Neutrophil (primary cell): Measurements from ENCODE around the gene DDTL.

ENCODE experiments used
- H3K27ac ChIP-seq: fragments of 200-600 bp; sonication (generic); 2 replicates; pipeline ENCODE4 v1.5.1; 2016; ENCODE audit warnings: mild to moderate bottlenecking, moderate library complexity
- H3K27me3 ChIP-seq: fragments of 200-600 bp; sonication (generic); 2 replicates; pipeline ENCODE4 v1.6.0; 2016; ENCODE audit warnings: mild to moderate bottlenecking
- H3K36me3 ChIP-seq: fragments of 200-600 bp; sonication (generic); 2 replicates; pipeline ENCODE4 v1.5.1; 2017
- H3K4me1 ChIP-seq, 2 experiments: fragments of 200-600 bp in 1 of 2; sonication (generic) in 1 of 2; 1 replicate in 1 of 2; 2 replicates in 1 of 2; pipeline versions ENCODE4 v1.5.1 to v1.6.1; 2013 to 2016; ENCODE audit warnings: low read depth in 1 of 2, low read length in 1 of 2, mild to moderate bottlenecking in 1 of 2, moderate library complexity in 1 of 2; ENCODE audit not compliant: control insufficient read depth in 1 of 2, insufficient read depth in 1 of 2
- H3K4me3 ChIP-seq, 2 experiments: fragments of 200-600 bp in 1 of 2; sonication (generic) in 1 of 2; 1 replicate in 1 of 2; 2 replicates in 1 of 2; pipeline ENCODE4 v1.5.1; 2013 to 2016; ENCODE audit warnings: low read depth in 1 of 2, low read length in 1 of 2, mild to moderate bottlenecking in 1 of 2, moderate library complexity in 1 of 2
- H3K9me3 ChIP-seq: fragments of 200-600 bp; sonication (generic); 2 replicates; pipeline ENCODE4 v1.5.1; 2016
- TF ChIP-seq, protein P1 (sequence below): fragments of 200-600 bp; sonication (generic); IDR thresholded peaks from 2 replicates; pipeline ENCODE4 v1.5.1; 2016; ENCODE audit warnings: antibody characterized with exemption

DDTL gene

GRCh38 chr22:24005201-24005600 is 38.5 kb downstream of the DDTL start, which contains the start of gene GSTT4:
Gene GSTT4, minus strand, starts transcription at chr22:24005453. Its CDS starts 97 bp downstream, at chr22:24005356.
- Histone ChIP-seq H3K27me3 (peaks cover 4% of the 10 kb centered on the region), H3K27ac (no peak within 1 kb of the TSS), H3K36me3 (no peaks in the 10 kb centered on the region), H3K9me3 (no peaks in the 10 kb centered on the region), H3K4me1 (no peaks in the 10 kb centered on the region), H3K4me3 (no peak within 1 kb of the TSS)
- TF ChIP-seq, protein P1, sequence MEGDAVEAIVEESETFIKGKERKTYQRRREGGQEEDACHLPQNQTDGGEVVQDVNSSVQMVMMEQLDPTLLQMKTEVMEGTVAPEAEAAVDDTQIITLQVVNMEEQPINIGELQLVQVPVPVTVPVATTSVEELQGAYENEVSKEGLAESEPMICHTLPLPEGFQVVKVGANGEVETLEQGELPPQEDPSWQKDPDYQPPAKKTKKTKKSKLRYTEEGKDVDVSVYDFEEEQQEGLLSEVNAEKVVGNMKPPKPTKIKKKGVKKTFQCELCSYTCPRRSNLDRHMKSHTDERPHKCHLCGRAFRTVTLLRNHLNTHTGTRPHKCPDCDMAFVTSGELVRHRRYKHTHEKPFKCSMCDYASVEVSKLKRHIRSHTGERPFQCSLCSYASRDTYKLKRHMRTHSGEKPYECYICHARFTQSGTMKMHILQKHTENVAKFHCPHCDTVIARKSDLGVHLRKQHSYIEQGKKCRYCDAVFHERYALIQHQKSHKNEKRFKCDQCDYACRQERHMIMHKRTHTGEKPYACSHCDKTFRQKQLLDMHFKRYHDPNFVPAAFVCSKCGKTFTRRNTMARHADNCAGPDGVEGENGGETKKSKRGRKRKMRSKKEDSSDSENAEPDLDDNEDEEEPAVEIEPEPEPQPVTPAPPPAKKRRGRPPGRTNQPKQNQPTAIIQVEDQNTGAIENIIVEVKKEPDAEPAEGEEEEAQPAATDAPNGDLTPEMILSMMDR = no peak

DNA sequence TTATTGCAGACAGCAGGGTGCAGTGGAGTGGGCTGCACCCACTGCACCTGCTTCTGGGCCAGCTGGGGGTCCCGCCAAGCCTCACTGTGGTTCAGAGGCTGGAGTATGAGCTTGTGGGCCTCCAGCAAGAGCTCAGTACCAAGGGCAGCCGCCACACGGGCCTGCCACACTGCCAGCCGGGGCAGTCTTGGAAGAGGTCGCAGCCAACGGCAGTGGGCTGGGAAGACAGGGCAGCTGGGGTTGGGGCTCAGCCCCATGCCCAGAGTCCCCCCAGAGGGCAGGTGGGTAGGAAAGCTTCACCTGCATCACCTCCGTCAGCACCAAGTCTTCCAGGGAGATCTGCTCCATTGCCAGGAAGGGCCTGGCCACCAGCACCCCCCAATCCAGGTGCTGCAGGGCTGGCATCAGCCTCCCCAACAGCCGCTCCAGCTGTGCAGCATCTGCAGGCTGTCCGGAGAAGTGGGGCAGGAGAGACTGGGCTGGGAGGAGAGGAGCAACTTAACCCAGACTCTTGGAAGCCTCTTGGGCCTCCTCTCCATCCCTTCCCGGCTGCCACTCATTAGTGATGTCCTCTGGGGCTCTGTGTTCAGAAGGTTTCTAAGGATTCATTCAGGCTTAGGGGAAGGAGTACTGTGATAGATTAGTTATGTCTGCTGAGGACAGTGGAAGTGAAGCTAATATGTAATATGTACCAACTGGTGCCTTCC is 39.7 kb downstream of the DDTL start:
- Histone ChIP-seq H3K27me3 (peaks cover 4% of the 10 kb centered on the region), H3K4me1 (peaks cover under 1 to 5% of the 10 kb centered on the region in 2 experiments), H3K4me3 (no peak overlapping the region), H3K9me3 (no peaks in the 10 kb centered on the region), H3K36me3 (no peaks in the 10 kb centered on the region), H3K27ac (no peak overlapping the region)
- TF ChIP-seq, protein P1 = no peak

DNA sequence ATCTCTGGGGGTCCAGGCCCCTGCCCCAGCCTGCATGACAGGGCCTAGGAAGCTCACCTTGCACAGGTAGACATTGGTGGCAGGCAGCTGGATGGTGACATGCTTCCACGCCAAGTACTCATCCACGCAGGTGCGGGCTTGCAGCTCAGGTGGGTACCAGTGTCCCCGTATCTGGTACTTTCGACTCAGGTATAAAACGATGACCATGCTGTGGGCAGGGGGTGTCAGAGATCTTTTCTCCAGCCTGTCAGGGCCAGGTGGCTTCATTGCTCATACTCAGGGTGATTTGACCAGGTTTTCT is 40.2 kb downstream of the DDTL start:
- Histone ChIP-seq H3K4me3 (no peak overlapping the region), H3K27ac (no peak overlapping the region), H3K27me3 (peaks cover 4% of the 10 kb centered on the region), H3K9me3 (no peaks in the 10 kb centered on the region), H3K36me3 (no peaks in the 10 kb centered on the region), H3K4me1 (peaks cover 5 to 10% of the 10 kb centered on the region in 2 experiments)
- TF ChIP-seq, protein P1 = no peak

DNA sequence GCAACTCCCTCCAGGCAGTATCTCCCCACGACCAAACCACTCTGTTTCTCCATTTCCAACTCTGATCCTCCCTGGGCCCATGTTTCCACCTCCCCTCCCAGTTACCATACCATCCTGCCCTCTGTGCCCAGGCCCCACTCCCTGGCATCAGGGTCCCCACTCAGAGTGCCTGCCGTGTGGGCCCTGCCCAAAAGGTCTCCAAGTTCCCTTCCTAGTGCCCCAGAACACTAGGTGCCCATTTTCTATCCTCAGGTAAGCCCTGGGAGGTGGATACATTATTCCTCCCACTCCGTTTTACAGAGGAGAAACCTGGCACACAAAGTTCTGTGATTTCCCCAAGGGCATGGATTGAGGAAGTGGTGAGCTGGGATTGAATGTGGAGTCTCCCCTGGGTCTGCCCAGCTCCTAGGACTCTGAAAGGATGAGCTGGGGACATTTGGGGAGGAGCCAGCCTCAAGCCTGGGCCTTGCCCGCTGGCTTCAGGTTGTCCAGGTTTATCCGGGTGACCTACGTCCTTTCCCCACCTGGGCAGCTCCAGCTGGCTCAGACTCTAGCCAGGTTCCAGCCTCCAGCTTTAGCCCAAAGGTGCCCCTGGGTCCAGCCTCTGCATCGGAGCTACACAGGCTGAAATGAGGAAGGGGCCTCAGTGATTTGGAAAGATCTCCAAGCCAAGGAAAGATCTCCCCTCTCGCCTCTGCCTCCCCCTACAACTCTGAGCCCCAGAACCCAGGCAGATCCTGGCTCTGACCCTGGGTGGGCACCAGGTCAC is 40.7 kb downstream of the DDTL start:
- TF ChIP-seq, protein P1 = no peak
- no peak overlapping the region for H3K27ac ChIP-seq
- peaks cover 4% of the 10 kb centered on the region for H3K27me3 ChIP-seq

DNA sequence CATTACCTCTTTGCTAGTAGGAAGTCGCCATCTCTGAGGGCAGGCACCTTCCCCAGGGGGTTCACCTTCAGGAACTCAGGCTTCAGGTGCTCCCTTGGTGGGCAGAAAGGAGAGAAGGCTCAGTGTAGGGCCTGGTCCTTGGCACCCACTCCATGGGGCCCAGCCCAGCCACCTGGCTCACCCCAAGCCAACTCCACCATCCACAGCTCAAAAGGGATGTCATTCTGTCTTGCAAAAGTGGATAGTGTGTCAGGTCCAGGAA is 41.3 kb downstream of the DDTL start:
- no peak overlapping the region for H3K27ac ChIP-seq

More for the DNA sequence above, 40.7 kb downstream of the DDTL start:
- H3K9me3 ChIP-seq = no peaks in the 10 kb centered on the region
- H3K4me1 ChIP-seq = peaks cover 9 to 11% of the 10 kb centered on the region in 2 experiments
- no peaks in the 10 kb centered on the region for H3K36me3 ChIP-seq
- H3K4me3 ChIP-seq = no peak overlapping the region

More for the DNA sequence above, 41.3 kb downstream of the DDTL start:
- no peaks in the 10 kb centered on the region for H3K36me3 ChIP-seq
- peaks cover 4% of the 10 kb centered on the region for H3K27me3 ChIP-seq
- H3K4me3 ChIP-seq = no peak overlapping the region
- H3K4me1 ChIP-seq = peaks cover 9 to 11% of the 10 kb centered on the region in 2 experiments
- TF ChIP-seq, protein P1 = no peak
- no peaks in the 10 kb centered on the region for H3K9me3 ChIP-seq
